Muscle of leg (tissue), 11 donors: ENCODE results near the gene COX4I1. TPM values are rescaled to one million over a fixed set of nuclear protein-coding genes. Genes with fewer than 3 reads are reported as not detected.
"Not testable (repeated sequence)": the region's sequence is repeated elsewhere in the genome, so short reads cannot be mapped to it uniquely, and the experiment has no call there.

Experiments
- DNase-seq: peaks from one replicate; pipeline ENCODE4 v3.0.0; 2013
- H3K27ac ChIP-seq: one replicate; pipeline ENCODE4 v1.5.1; 2013; ENCODE audit warnings: mild to moderate bottlenecking, low read length, control low read depth
- H3K27me3 ChIP-seq: one replicate; pipeline ENCODE4 v1.6.1; 2013; ENCODE audit warnings: low read length; ENCODE audit not compliant: control insufficient read depth, insufficient read depth
- H3K36me3 ChIP-seq: one replicate; pipeline ENCODE4 v1.6.1; 2013; ENCODE audit warnings: low read length; ENCODE audit not compliant: control insufficient read depth, insufficient read depth
- H3K4me1 ChIP-seq: one replicate; pipeline ENCODE4 v1.6.1; 2013; ENCODE audit warnings: low read length; ENCODE audit not compliant: control insufficient read depth, insufficient read depth
- H3K4me3 ChIP-seq: one replicate; pipeline ENCODE4 v1.5.1; 2013; ENCODE audit warnings: low read length, control low read depth
- H3K9me3 ChIP-seq: replicated peaks from 2 replicates; pipeline ENCODE4 v1.6.1; 2013; ENCODE audit warnings: low read depth, low read length; ENCODE audit not compliant: control insufficient read depth
- WGBS: methylation state at CpG from one replicate; pipeline ENCODE4 v1.1.5; 2013; ENCODE audit warnings: missing lambda C conversion rate; ENCODE audit not compliant: insufficient coverage; 5-methylcytosine and 5-hydroxymethylcytosine counted together
- polyA plus RNA-seq, 8 donors: library from polyadenylated mRNA; unstranded; fragments of 120-200 nt; gene quantifications; one replicate each; pipeline versions ENCODE4 v1.2.1 to v1.2.3, GENCODE V29; 2013; ENCODE audit warnings: inconsistent platforms in 1 of 8, low replicate concordance in 1 of 8; ENCODE audit not compliant: insufficient read length in 8 of 8, insufficient read depth in 1 of 8
- total RNA-seq: library from RNA; stranded (reverse); fragments of 120-200 nt; gene quantifications from one replicate; pipeline ENCODE4 v1.2.4, GENCODE V29; 2013

COX4I1 gene
- total and polyA plus RNA-seq, 9 donors, result 440 to 555 (median 479) TPM

DNA sequence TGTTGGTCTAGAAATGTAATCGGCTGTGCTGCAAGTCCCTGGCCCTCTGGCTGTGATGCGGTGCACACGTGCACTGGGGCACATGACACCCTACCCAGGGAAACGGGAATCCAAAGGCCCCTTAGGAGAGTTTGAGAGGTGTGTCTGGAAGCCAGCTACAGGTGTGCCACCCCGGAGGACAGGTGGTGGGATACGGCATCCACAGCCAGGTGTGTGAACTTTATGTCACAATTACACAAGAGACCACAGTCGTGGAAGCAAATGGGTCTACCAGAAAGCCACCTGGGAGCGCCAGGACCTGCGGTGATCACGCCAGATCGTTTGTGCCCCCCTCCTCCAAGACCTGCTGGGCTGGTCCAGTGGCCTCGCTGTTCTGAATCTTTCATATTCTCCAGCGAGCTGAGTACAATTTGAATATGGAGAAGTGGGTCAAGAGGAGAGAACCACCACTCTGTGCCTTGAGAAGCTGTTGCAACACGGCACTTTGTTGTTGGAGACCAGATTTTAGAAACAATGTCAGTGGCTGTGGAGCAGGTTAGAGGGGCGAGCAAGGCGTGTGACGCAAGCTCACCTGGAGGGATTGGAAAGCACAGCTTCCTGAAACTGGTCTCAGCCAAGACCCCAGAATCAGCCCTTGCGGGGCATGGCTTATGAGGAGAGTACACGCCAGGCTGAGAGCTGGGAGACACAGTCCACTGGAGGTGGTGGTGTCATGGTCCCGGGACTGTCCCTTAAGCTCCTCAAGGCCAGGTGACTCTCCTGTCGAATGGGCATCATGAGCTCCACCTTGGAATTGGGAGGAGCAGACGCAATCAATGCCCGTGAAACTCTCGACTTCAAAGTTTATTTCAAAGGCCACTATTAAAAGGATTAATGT, 37.4 kb downstream of the COX4I1 start:
- H3K9me3 ChIP-seq, result peaks cover 2% of the 10 kb centered on the region
- 67% methylated on average over 19 of the region's 24 CpGs for WGBS
- H3K27me3 ChIP-seq, result peaks cover 34% of the 10 kb centered on the region
- peak; percentile 22 for DNase-seq
- no peak overlapping the region for H3K27ac ChIP-seq
- no peaks in the 10 kb centered on the region for H3K36me3 ChIP-seq
- peaks cover 9% of the 10 kb centered on the region for H3K4me1 ChIP-seq
- H3K4me3 ChIP-seq, result no peak overlapping the region

DNA sequence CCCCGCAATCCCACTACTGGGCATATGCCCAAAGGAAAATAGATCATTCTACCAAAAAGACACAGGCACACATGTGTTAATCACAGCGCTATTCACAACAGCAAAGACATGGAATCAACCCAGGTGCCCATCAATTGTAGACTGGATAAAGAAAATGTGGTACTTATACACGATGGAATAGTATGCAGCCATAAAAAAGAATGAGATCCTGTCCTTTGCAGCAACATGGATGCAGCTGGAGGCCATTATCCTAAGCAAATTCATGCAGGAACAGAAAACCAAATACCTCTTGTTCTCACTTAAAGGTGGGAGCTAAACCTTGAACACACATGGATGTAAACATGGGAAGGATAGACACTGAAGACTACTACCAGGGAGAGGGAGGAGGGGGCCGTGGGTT, 38.2 kb downstream of the COX4I1 start:
- WGBS, result no CpG with 5 or more reads among the region's 4 CpGs
- H3K4me3 ChIP-seq, H3K36me3 ChIP-seq, H3K27ac ChIP-seq, H3K4me1 ChIP-seq, DNase-seq, H3K9me3 ChIP-seq: not testable (repeated sequence)
- peaks cover 34% of the 10 kb centered on the region for H3K27me3 ChIP-seq

DNA sequence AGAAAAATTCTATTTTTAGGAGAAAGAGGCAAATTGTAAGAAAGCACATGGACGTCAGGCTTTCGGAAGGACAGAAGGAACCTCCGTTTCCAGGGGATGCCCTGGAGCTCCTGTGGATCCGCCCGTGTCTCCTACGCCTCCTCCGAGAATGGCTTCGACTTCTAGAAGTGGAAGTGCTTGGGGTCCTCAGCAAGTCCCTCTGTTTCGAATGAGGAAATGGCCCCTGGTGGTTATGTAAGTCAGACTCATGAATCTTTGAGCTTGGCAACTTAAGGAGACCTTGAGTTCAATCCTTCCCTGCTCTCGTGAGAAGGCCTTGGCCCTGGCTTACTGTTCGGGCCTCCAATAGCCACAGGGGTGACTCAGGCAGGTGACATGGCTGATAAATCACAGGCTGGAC, 38.9 kb downstream of the COX4I1 start:
- DNase-seq, result peak; percentile 54

DNA sequence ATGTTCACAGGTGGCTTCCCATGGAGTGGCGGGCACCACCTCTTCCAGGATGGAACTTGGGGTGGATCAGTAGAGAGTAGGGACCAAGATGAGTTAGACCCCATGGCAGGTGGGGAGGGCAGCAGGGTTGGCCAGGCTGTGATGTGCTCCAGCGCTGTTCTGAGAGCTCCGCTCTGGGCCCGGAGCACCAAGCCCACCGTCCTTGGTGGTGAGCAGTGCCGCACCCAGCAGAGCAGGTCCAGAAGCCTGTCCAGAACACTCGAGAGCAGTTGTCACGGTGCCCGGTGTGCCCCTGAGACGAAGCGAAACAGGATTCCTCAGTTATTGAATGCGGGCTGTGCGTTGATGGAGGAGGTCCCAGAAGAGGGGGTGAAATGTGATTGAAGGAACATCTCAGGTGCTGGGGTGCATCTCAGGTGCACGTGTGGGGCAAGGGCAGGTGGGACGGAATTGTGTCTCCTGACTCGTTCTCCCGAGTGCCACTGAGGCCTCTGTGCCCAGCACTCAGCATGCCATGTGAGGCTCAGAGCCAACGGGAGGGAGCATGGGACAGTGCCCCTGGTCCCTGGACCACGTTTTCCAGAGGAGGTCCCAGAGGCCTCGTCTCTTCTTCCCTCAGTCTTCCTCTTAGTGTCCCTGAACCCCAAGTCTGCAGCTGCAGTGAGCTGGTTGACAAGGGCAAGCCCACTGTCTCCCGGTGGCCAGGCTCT, 39.5 kb downstream of the COX4I1 start:
- Histone ChIP-seq H3K27ac (no peak overlapping the region), H3K4me1 (no peaks in the 10 kb centered on the region), H3K36me3 (no peaks in the 10 kb centered on the region), H3K4me3 (no peak overlapping the region), H3K27me3 (peaks cover 36% of the 10 kb centered on the region), H3K9me3 (peaks cover 4% of the 10 kb centered on the region)
- 85% methylated on average over 20 of the region's 21 CpGs for WGBS
- no peak for DNase-seq

More for the DNA sequence above, 38.9 kb downstream of the COX4I1 start:
- peaks cover 33% of the 10 kb centered on the region for H3K27me3 ChIP-seq
- no peaks in the 10 kb centered on the region for H3K36me3 ChIP-seq
- H3K9me3 ChIP-seq, result peaks cover 4% of the 10 kb centered on the region
- H3K27ac ChIP-seq, result no peak overlapping the region
- peaks cover 3% of the 10 kb centered on the region for H3K4me1 ChIP-seq
- no peak overlapping the region for H3K4me3 ChIP-seq
- WGBS, result 61% methylated on average over 11 of the region's 11 CpGs

DNA sequence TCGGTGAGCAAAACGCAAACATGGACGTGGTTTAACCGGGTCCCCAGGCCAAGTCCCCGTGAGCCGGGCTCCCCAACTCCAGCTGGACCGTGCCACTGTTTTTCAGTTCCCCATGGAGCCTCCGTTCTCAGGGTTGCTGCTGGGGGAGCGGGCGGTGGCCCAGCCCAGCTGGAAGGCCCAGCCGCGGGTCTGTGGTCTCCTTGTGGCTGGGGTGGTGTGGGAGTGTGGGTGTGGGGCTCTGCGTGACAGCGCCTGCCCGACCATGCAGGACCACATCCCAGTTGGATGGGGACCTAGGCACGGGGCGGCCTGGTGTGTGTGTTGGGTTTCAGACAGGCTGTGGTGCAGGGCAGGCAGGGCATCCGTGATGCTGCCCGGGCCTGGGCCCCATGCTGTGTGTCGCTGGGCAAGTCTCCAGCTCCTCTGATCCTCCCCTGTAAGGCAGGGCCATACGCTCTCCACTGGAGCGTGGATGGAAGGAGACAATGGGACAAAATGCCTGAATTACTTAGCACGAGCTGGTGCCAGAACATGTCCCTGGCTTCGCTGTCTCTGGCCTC, 40.3 kb downstream of the COX4I1 start:
- no peaks in the 10 kb centered on the region for H3K4me1 ChIP-seq
- WGBS, result 78% methylated on average over 23 of the region's 24 CpGs
- H3K4me3 ChIP-seq, result no peak overlapping the region
- H3K27ac ChIP-seq, result no peak overlapping the region
- DNase-seq, result no peak
- no peaks in the 10 kb centered on the region for H3K36me3 ChIP-seq
- H3K9me3 ChIP-seq, result peaks cover 2% of the 10 kb centered on the region
- H3K27me3 ChIP-seq, result peaks cover 40% of the 10 kb centered on the region

DNA sequence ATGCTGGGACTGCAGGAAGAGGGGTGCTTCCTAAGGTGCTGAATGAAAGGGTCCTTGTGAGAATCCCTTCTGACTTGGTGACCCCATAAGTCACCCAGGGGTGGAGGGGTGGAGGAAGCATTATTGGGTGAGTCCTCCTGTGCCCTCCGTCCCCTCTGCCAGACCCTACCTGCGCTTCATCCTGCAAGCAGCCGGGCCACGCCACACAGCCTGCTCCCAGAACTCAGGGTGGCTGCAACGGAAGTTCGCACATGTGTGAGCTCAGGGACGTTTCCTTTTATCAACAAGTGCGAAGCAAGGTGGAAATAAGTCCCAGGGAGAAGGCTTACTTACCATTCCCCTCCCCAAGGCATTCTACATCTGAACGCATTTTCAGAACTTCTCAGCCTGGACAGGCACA, 40.9 kb downstream of the COX4I1 start:
- Histone ChIP-seq H3K27ac (no peak overlapping the region), H3K4me3 (no peak overlapping the region), H3K27me3 (peaks cover 39% of the 10 kb centered on the region), H3K4me1 (peaks cover 2% of the 10 kb centered on the region), H3K9me3 (peaks cover 2% of the 10 kb centered on the region), H3K36me3 (no peaks in the 10 kb centered on the region)
- no peak for DNase-seq
- 72% methylated on average over 3 of the region's 9 CpGs for WGBS

DNA sequence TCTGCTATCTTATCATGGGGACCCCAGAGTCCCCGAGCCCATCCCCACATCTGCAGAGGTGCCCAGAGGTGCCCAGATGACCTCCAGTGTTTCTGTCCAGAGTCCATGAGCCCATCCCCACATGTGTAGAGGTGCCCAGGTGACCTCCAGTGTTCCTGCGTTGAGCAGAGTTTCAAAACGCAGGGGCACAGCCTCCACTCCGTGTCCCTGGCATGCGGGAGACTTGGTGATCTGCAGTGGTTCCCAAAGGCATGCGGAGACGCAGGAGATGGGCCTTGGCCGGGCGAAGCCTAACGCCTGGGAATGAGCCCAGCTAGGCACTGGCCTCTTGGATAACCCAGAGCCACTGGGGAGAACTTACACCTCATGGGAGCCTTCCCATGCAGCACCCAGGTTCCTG, 41.3 kb downstream of the COX4I1 start:
- H3K9me3 ChIP-seq, result peaks cover 2% of the 10 kb centered on the region
- H3K27me3 ChIP-seq, result peaks cover 35% of the 10 kb centered on the region
- no peak for DNase-seq
- no peak overlapping the region for H3K4me3 ChIP-seq
- no peaks in the 10 kb centered on the region for H3K36me3 ChIP-seq
- WGBS, result 92% methylated on average over 10 of the region's 10 CpGs
- H3K4me1 ChIP-seq, result peaks cover 2% of the 10 kb centered on the region
- H3K27ac ChIP-seq, result no peak overlapping the region

DNA sequence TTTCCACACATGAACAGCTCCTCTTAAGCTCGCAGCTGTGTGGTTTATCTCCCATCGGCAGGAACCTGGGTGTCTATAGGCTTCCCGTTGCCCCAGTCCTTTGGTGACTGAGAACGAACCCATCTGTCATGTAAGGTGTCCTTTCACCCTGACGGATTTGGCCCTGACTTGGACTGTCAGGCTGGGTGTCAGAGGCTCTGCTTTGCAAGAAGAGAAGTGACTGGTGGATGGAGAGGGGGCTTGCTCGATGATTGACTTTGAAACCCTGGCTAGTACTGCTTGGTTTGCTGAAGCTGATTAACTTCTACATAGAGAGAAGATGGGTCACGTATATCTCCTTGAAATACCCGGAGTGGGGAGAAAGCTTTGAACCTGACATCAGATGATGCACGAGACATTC, 42.9 kb downstream of the COX4I1 start:
- no peak for DNase-seq
- Histone ChIP-seq H3K9me3 (peaks cover 2% of the 10 kb centered on the region), H3K4me3 (no peak overlapping the region), H3K27ac (no peak overlapping the region), H3K4me1 (peaks cover 2% of the 10 kb centered on the region), H3K36me3 (no peaks in the 10 kb centered on the region), H3K27me3 (peaks cover 20% of the 10 kb centered on the region)
- WGBS, result no CpG with 5 or more reads among the region's 9 CpGs

DNA sequence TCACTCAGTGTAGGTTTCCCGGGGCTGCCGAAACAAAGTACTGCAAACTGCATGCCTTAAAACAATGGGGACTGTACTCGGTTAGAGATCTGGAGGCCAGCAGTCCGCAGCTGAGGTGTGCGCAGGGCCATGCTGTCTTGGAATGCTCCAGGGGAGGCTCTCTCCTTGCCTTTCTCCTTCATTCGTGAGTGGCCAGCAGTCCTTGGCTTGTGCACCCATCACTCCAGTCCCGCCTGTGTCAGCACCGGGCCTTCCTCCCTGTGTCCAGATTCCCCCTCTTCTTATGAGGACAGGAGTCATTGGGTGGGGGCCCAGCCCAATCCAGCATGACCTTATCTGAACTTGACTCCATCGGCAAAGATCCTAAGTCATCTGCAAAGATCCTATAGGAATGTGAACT, 43.4 kb downstream of the COX4I1 start:
- peaks cover 2% of the 10 kb centered on the region for H3K9me3 ChIP-seq
- WGBS, result 86% methylated on average over 6 of the region's 9 CpGs
- no peak overlapping the region for H3K27ac ChIP-seq
- H3K4me1 ChIP-seq, result peaks cover 2% of the 10 kb centered on the region
- DNase-seq, result no peak
- no peaks in the 10 kb centered on the region for H3K36me3 ChIP-seq
- H3K4me3 ChIP-seq, result no peak overlapping the region
- H3K27me3 ChIP-seq, result peaks cover 20% of the 10 kb centered on the region

DNA sequence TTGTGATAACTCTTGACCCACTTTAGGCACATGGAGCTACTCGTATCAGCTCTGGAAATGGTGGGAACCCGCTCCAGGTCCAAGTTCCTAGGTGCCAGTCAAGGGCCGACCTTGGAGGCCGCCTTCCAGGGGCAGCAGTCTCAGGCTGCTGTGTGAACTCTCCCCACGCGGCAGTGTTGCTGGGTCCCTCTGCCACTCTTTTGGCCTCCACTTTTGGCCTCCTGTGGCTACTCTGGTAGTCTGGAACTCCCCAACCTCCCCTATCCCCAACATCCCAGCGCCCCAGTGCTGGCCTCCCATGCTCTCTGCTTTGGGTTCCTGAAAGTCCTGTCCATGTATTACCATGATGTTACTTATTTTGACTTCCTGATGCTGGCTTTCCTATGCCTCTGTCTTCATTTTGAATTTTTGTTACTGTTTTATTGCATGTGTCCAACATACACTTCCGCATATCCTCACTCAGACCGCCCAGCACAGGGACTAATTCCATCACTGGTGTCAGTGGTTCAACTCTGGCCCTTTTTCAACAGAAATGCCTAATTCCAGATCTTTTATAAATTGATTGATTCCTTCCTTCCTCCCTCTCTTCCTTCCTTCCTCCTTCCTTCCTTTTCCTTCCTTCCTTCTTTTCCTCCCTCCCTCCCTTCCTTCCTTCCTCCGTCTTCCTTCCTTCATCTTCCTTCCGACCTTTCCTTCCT, 44.1 kb downstream of the COX4I1 start:
- H3K4me3 ChIP-seq, result no peak overlapping the region
- H3K27ac ChIP-seq, result no peak overlapping the region
- no peaks in the 10 kb centered on the region for H3K36me3 ChIP-seq
- peaks cover 2% of the 10 kb centered on the region for H3K9me3 ChIP-seq
- H3K27me3 ChIP-seq, result peaks cover 24% of the 10 kb centered on the region
- DNase-seq, result no peak
- H3K4me1 ChIP-seq, result peaks cover 2% of the 10 kb centered on the region
- WGBS, result 87% methylated on average over 11 of the region's 11 CpGs
